Small intestine (tissue), 16 donors: ENCODE measurements around the gene SIVA1. TPM values are rescaled to one million over a fixed set of nuclear protein-coding genes. Genes with fewer than 3 reads are reported as not detected.

Experiments used
- DNase-seq, 2 donors: peaks; one replicate each; pipeline versions ENCODE4 v3.0.0 to v3.0.0-alpha.2; 2013
- FAIRE-seq: peaks from 2 replicates; lab custom pipeline; 2012; peaks lifted over from hg19 to GRCh38; lab: Jason Lieb, UNC
- H3K27ac ChIP-seq, 3 donors: one replicate each; pipeline ENCODE4 v1.5.1; 2013; ENCODE audit warnings: low read length in 2 of 3, mild to moderate bottlenecking in 2 of 3, control low read depth in 1 of 3, inconsistent platforms in 1 of 3, low read depth in 1 of 3, moderate library complexity in 1 of 3
- H3K27me3 ChIP-seq, 3 donors: one replicate each; pipeline ENCODE4 v1.6.1; 2013; ENCODE audit warnings: low read length in 3 of 3, inconsistent platforms in 1 of 3; ENCODE audit not compliant: control insufficient read depth in 3 of 3, insufficient read depth in 3 of 3
- H3K36me3 ChIP-seq, 3 donors: one replicate each; pipeline ENCODE4 v1.6.1; 2013; ENCODE audit warnings: low read length in 3 of 3, inconsistent platforms in 1 of 3, low read depth in 1 of 3, mild to moderate bottlenecking in 1 of 3, moderate library complexity in 1 of 3; ENCODE audit not compliant: control insufficient read depth in 3 of 3, insufficient read depth in 2 of 3
- H3K4me1 ChIP-seq, 3 donors: one replicate each; pipeline ENCODE4 v1.6.1; 2013; ENCODE audit warnings: low read length in 2 of 3, inconsistent platforms in 1 of 3, low read depth in 1 of 3, mild to moderate bottlenecking in 1 of 3, moderate library complexity in 1 of 3; ENCODE audit not compliant: control insufficient read depth in 3 of 3, insufficient read depth in 2 of 3
- H3K4me3 ChIP-seq, 3 donors: one replicate each; pipeline ENCODE4 v1.5.1; 2013; ENCODE audit warnings: low read length in 3 of 3, control low read depth in 1 of 3, inconsistent platforms in 1 of 3, low read depth in 1 of 3, mild to moderate bottlenecking in 1 of 3, moderate library complexity in 1 of 3
- H3K9me3 ChIP-seq, 2 donors: one replicate each; pipeline ENCODE4 v1.6.1; 2013; ENCODE audit warnings: low read depth in 1 of 2, low read length in 1 of 2; ENCODE audit not compliant: control insufficient read depth in 2 of 2, insufficient read depth in 1 of 2
- WGBS, 3 donors: extraction: QIAGEN DNeasy Blood & Tissue Kit; methylation state at CpG; one replicate each; pipeline ENCODE4 v1.1.7; 2013; 5-methylcytosine and 5-hydroxymethylcytosine counted together
- long read RNA-seq, 10 donors: transcript quantifications; one replicate each; lab custom pipeline, GENCODE V29; 2026
- polyA plus RNA-seq, 4 donors: library from polyadenylated mRNA; stranded (reverse) in 3 of 4; unstranded in 1 of 4; fragments of 200-250 nt in 3 of 4; fragments of 120-200 nt in 1 of 4; gene quantifications; one replicate each; pipeline versions ENCODE4 v1.2.1 to v1.2.3, GENCODE V29; 2013
- donor health status: healthy with polysubstance abuse.
- donor health status: control.
- donor health status: control.
- donor health status: Bipolar disorder and iron deficiency.
- donor health status: healthy.

The SIVA1 gene
- polyA plus RNA-seq = 100 to 1,000 TPM in 3 of 4 donors, 10 to 100 TPM in 1; 91.9 to 269 (median 140) TPM
- long read RNA-seq, donor 1 = 0 reads
- long read RNA-seq, donor 2, transcript SIVA1-201 (4 exons, 802 nt) = major isoform, 21 of 22 reads
- long read RNA-seq, donor 2, partial matches to known transcripts = 0 of 22 reads
- long read RNA-seq, donor 2, other reads (novel, unspliced or antisense) = 0 of 22 reads
- long read RNA-seq, donor 3, full-length matches to known transcripts = 56 of 106 reads
- long read RNA-seq, donor 3, partial matches to known transcripts = 43 of 106 reads
- long read RNA-seq, donor 3, other reads (novel, unspliced or antisense) = 7 of 106 reads
- long read RNA-seq, donor 4, partial matches to known transcripts = 0 of 3 reads
- long read RNA-seq, donor 4, other reads (novel, unspliced or antisense) = 0 of 3 reads
- long read RNA-seq, donor 5, transcript SIVA1-201 (4 exons, 802 nt) = major isoform, 23 of 41 reads
- long read RNA-seq, donor 5, partial matches to known transcripts = 17 of 41 reads
- long read RNA-seq, donor 5, other reads (novel, unspliced or antisense) = 0 of 41 reads
- long read RNA-seq, donor 6, transcript SIVA1-201 (4 exons, 802 nt) = major isoform, 47 of 95 reads
- long read RNA-seq, donor 6, partial matches to known transcripts = 42 of 95 reads
- long read RNA-seq, donor 6, other reads (novel, unspliced or antisense) = 0 of 95 reads
- long read RNA-seq, donor 7 = 0 reads
- long read RNA-seq, donor 8, transcript SIVA1-201 (4 exons, 802 nt) = major isoform, 6 of 15 reads
- long read RNA-seq, donor 8, partial matches to known transcripts = 6 of 15 reads
- long read RNA-seq, donor 8, other reads (novel, unspliced or antisense) = 0 of 15 reads
- long read RNA-seq, donor 9, transcript SIVA1-201 (4 exons, 802 nt) = major isoform, 18 of 29 reads
- long read RNA-seq, donor 9, partial matches to known transcripts = 8 of 29 reads
- long read RNA-seq, donor 9, other reads (novel, unspliced or antisense) = 0 of 29 reads
- long read RNA-seq, donor 10, transcript SIVA1-201 (4 exons, 802 nt) = major isoform, 70 of 105 reads
- long read RNA-seq, donor 10, partial matches to known transcripts = 23 of 105 reads
- long read RNA-seq, donor 10, other reads (novel, unspliced or antisense) = 6 of 105 reads

GRCh38 chr14:104752735-104753527 lies at the start of gene SIVA1:
Gene SIVA1, plus strand, starts transcription at chr14:104753147. Its CDS starts 55 bp downstream, at chr14:104753202.
- H3K27me3 ChIP-seq = no peaks in the 10 kb centered on the region
- peaks cover 0 to 4% of the 10 kb centered on the region in 2 donors for H3K9me3 ChIP-seq
- 0 to 1% (median 0%) methylated on average over 76 to 95 of the region's 95 CpGs for WGBS, 3 donors
- peaks cover 0 to 40% (median 0%) of the 10 kb centered on the region in 3 donors for H3K36me3 ChIP-seq
- FAIRE-seq (peak; percentile 19), DNase-seq (peak; percentile 100)
- H3K4me3 ChIP-seq = peak within 1 kb of the TSS; percentile 94 to 96 (median 94)
- peaks cover 14 to 57% (median 15%) of the 10 kb centered on the region in 3 donors for H3K4me1 ChIP-seq
- peak within 1 kb of the TSS; percentile 83 to 94 (median 92) for H3K27ac ChIP-seq

GRCh38 chr14:104703269-104703668 lies 49.7 kb upstream of the SIVA1 start:
- peaks cover 0 to 88% (median 10%) of the 10 kb centered on the region in 3 donors for H3K36me3 ChIP-seq
- H3K4me3 ChIP-seq = no peak overlapping the region
- no peaks in the 10 kb centered on the region for H3K27me3 ChIP-seq
- H3K27ac ChIP-seq = no peak overlapping the region
- H3K9me3 ChIP-seq = peaks cover 0 to 7% of the 10 kb centered on the region in 2 donors
- no peak for FAIRE-seq
- WGBS, 3 donors = 93 to 95% (median 95%) methylated on average over 24 to 28 of the region's 28 CpGs
- no peak for DNase-seq
- no peaks in the 10 kb centered on the region for H3K4me1 ChIP-seq

GRCh38 chr14:104704252-104704651 lies 48.7 kb upstream of the SIVA1 start:
- DNase-seq (no peak), FAIRE-seq (no peak)
- no peak overlapping the region for H3K4me3 ChIP-seq
- peaks cover 0 to 88% (median 10%) of the 10 kb centered on the region in 3 donors for H3K36me3 ChIP-seq
- H3K9me3 ChIP-seq = peaks cover 0 to 7% of the 10 kb centered on the region in 2 donors
- WGBS, 3 donors = 97 to 99% (median 98%) methylated on average over 22 of the region's 22 CpGs
- H3K27me3 ChIP-seq = no peaks in the 10 kb centered on the region
- H3K27ac ChIP-seq = no peak overlapping the region
- H3K4me1 ChIP-seq = no peaks in the 10 kb centered on the region

GRCh38 chr14:104705340-104706047 lies 47.5 kb upstream of the SIVA1 start:
- H3K9me3 ChIP-seq = peaks cover 0 to 7% of the 10 kb centered on the region in 2 donors
- peaks cover 0 to 93% (median 10%) of the 10 kb centered on the region in 3 donors for H3K36me3 ChIP-seq
- H3K4me3 ChIP-seq = no peak overlapping the region
- FAIRE-seq = no peak
- DNase-seq = no peak
- no peaks in the 10 kb centered on the region for H3K4me1 ChIP-seq
- H3K27ac ChIP-seq = no peak overlapping the region
- WGBS, 3 donors = 91 to 94% (median 94%) methylated on average over 18 to 21 of the region's 21 CpGs
- no peaks in the 10 kb centered on the region for H3K27me3 ChIP-seq

- Histone ChIP-seq H3K36me3 (peaks cover 4 to 93% (median 12%) of the 10 kb centered on the region in 3 donors), H3K4me1 (no peaks in the 10 kb centered on the region), H3K27me3 (no peaks in the 10 kb centered on the region), H3K4me3 (no peak overlapping the region), H3K27ac (no peak overlapping the region), H3K9me3 (peaks cover 0 to 7% of the 10 kb centered on the region in 2 donors)
- DNase-seq = no peak
- WGBS, 3 donors = 63 to 79% (median 67%) methylated on average over 21 to 28 of the region's 28 CpGs
- no peak for FAIRE-seq
Observed at GRCh38 chr14:104706733-104707607, 46.0 kb upstream of the SIVA1 start.

- peaks cover 6 to 93% (median 9%) of the 10 kb centered on the region in 3 donors for H3K36me3 ChIP-seq
- DNase-seq (no peak), FAIRE-seq (no peak)
- WGBS, 3 donors = 61 to 66% (median 63%) methylated on average over 25 to 34 of the region's 34 CpGs
- no peak overlapping the region for H3K27ac ChIP-seq
- H3K9me3 ChIP-seq = peaks cover 0 to 7% of the 10 kb centered on the region in 2 donors
- no peak overlapping the region for H3K4me3 ChIP-seq
- H3K4me1 ChIP-seq = no peaks in the 10 kb centered on the region
- no peaks in the 10 kb centered on the region for H3K27me3 ChIP-seq
Observed at GRCh38 chr14:104707608-104708595, 45.0 kb upstream of the SIVA1 start.
